ENCODE measurements around the gene CFAP92. TPM values are rescaled to one million over a fixed set of nuclear protein-coding genes. Genes with fewer than 3 reads are reported as not detected.

The CFAP92 gene
- total RNA-seq, 1 experiment from 2014 or later = 0.33 TPM

- Histone ChIP-seq H3K4me2 (ENCODE audit: low read length) (no peak overlapping the region), H3K4me1 (ENCODE audit: insufficient read depth, low read length) (peaks cover 5% of the 10 kb centered on the region), H3F3A (ENCODE audit: low read length, unreplicated experiment) (no peaks in the 10 kb centered on the region), H3K9me3 (ENCODE audit: low read length) (no peaks in the 10 kb centered on the region), H3K27me3 (ENCODE audit: low read length) (no peaks in the 10 kb centered on the region), H2AFZ (ENCODE audit: low read length) (no peak overlapping the region), H3K79me2 (ENCODE audit: low read length) (no peaks in the 10 kb centered on the region), H3K9me2 (replicated peaks; ENCODE audit: low read length) (no peaks in the 10 kb centered on the region), H4K20me1 (ENCODE audit: low read length) (no peaks in the 10 kb centered on the region), H3K4me3 (ENCODE audit: low read length) (no peak overlapping the region), H3K9ac (ENCODE audit: low read length) (no peak overlapping the region), H3K36me3 (ENCODE audit: low read depth, low read length) (no peaks in the 10 kb centered on the region), H3K27ac (ENCODE audit: low read length) (no peak overlapping the region)
- no peak for DNase-seq
- ChIA-PET POLR2A (ENCODE audit: unreplicated experiment) (no interaction called here), CTCF (no interaction called here)
- intact Hi-C loops (cut with micrococcal nuclease) = no loop called here
- no peak for ATAC-seq
- no TSS peak for BruUV-seq (replicated peaks)
- TF ChIP-seq EZH2 (IDR thresholded peaks at IDR 0.05; ENCODE audit: low read length, unreplicated experiment) (no peak), EZH2phosphoT487 (IDR thresholded peaks at IDR 0.05; ENCODE audit: borderline replicate concordance, low read length) (no peak)
- TF ChIP-seq, protein P1, sequence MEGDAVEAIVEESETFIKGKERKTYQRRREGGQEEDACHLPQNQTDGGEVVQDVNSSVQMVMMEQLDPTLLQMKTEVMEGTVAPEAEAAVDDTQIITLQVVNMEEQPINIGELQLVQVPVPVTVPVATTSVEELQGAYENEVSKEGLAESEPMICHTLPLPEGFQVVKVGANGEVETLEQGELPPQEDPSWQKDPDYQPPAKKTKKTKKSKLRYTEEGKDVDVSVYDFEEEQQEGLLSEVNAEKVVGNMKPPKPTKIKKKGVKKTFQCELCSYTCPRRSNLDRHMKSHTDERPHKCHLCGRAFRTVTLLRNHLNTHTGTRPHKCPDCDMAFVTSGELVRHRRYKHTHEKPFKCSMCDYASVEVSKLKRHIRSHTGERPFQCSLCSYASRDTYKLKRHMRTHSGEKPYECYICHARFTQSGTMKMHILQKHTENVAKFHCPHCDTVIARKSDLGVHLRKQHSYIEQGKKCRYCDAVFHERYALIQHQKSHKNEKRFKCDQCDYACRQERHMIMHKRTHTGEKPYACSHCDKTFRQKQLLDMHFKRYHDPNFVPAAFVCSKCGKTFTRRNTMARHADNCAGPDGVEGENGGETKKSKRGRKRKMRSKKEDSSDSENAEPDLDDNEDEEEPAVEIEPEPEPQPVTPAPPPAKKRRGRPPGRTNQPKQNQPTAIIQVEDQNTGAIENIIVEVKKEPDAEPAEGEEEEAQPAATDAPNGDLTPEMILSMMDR (conservative IDR thresholded peaks at IDR 0.05; ENCODE audit: low read depth, low read length) = no peak
Measured at GRCh38 chr3:129013491-129013891, 19.6 kb upstream of the CFAP92 start.

DNA sequence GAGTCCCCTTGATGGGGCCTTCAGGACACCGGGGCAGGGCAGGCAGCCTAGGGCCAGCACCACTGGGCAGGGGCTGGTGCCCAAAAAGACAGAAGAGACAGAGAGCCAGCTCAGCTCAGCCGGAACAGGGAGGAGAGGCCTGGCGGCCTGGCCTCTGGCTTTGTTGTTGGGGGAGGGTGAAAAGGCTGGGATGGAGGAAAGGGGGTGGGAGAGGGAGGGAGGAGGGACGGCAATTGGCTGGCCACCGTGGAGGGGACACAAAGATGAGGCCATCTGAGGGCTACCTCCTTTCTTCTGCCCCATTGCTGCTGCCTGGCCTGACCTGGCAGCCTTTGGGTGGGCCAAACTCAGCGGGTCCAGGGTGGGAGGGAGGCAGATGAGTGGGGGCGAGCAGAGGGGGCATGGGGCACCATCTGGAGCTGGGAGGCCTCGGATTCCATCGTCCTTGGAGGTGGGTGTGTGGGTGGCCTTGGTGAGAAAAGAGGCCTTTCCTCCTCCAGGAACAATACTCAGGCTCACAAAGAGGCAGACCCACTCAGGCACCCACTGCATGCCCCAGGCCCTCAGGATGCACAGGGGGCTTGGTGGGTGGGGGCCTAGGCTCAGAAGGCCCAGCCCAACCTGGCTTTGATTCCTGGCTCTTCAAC is 16.6 kb upstream of the CFAP92 start:
- no peaks in the 10 kb centered on the region for H4K20me1 ChIP-seq (ENCODE audit: low read length)
- no peaks in the 10 kb centered on the region for H3F3A ChIP-seq (ENCODE audit: low read length, unreplicated experiment)
- no peaks in the 10 kb centered on the region for H3K4me1 ChIP-seq (ENCODE audit: insufficient read depth, low read length)
- CTCF ChIA-PET = no interaction called here
- H3K79me2 ChIP-seq (ENCODE audit: low read length) = no peaks in the 10 kb centered on the region
- no peaks in the 10 kb centered on the region for H3K9me2 ChIP-seq (replicated peaks; ENCODE audit: low read length)
- TF ChIP-seq EZH2phosphoT487 (IDR thresholded peaks at IDR 0.05; ENCODE audit: borderline replicate concordance, low read length) (no peak), EZH2 (IDR thresholded peaks at IDR 0.05; ENCODE audit: low read length, unreplicated experiment) (no peak)
- TF ChIP-seq, protein P1 (conservative IDR thresholded peaks at IDR 0.05; ENCODE audit: low read depth, low read length) = no peak
- intact Hi-C loops (cut with micrococcal nuclease) = no loop called here
- no peak overlapping the region for H3K9ac ChIP-seq (ENCODE audit: low read length)
- DNase-seq (no peak), ATAC-seq (no peak)
- H3K9me3 ChIP-seq (ENCODE audit: low read length) = no peaks in the 10 kb centered on the region
- no peak overlapping the region for H3K27ac ChIP-seq (ENCODE audit: low read length)
- H3K27me3 ChIP-seq (ENCODE audit: low read length) = no peaks in the 10 kb centered on the region
- no peaks in the 10 kb centered on the region for H3K36me3 ChIP-seq (ENCODE audit: low read depth, low read length)
- no TSS peak for BruUV-seq (replicated peaks)
- H2AFZ ChIP-seq (ENCODE audit: low read length) = no peak overlapping the region
- POLR2A ChIA-PET (ENCODE audit: unreplicated experiment) = no interaction called here
- no peak overlapping the region for H3K4me2 ChIP-seq (ENCODE audit: low read length)
- H3K4me3 ChIP-seq (ENCODE audit: low read length) = no peak overlapping the region

- CTCF ChIA-PET = no interaction called here
- POLR2A ChIA-PET (ENCODE audit: unreplicated experiment) = no interaction called here
- Histone ChIP-seq H3K4me1 (ENCODE audit: insufficient read depth, low read length) (no peaks in the 10 kb centered on the region), H3K4me2 (ENCODE audit: low read length) (no peak overlapping the region), H3F3A (ENCODE audit: low read length, unreplicated experiment) (no peaks in the 10 kb centered on the region), H4K20me1 (ENCODE audit: low read length) (no peaks in the 10 kb centered on the region), H3K27me3 (ENCODE audit: low read length) (no peaks in the 10 kb centered on the region), H3K36me3 (ENCODE audit: low read depth, low read length) (no peaks in the 10 kb centered on the region), H3K4me3 (ENCODE audit: low read length) (no peak overlapping the region), H3K79me2 (ENCODE audit: low read length) (no peaks in the 10 kb centered on the region), H3K9me2 (replicated peaks; ENCODE audit: low read length) (no peaks in the 10 kb centered on the region), H3K9me3 (ENCODE audit: low read length) (no peaks in the 10 kb centered on the region), H3K27ac (ENCODE audit: low read length) (no peak overlapping the region), H3K9ac (ENCODE audit: low read length) (no peak overlapping the region), H2AFZ (ENCODE audit: low read length) (no peak overlapping the region)
- BruUV-seq (replicated peaks) = no TSS peak
- TF ChIP-seq EZH2phosphoT487 (IDR thresholded peaks at IDR 0.05; ENCODE audit: borderline replicate concordance, low read length) (no peak), EZH2 (IDR thresholded peaks at IDR 0.05; ENCODE audit: low read length, unreplicated experiment) (no peak)
- TF ChIP-seq, protein P1 (conservative IDR thresholded peaks at IDR 0.05; ENCODE audit: low read depth, low read length) = no peak
- ATAC-seq (no peak), DNase-seq (no peak)
- intact Hi-C loops (cut with micrococcal nuclease) = no loop called here
Measured at GRCh38 chr3:129009266-129009665, 15.4 kb upstream of the CFAP92 start.
